HG02763 (cell line): ENCODE data around the gene FGF11.

ENCODE experiments used
- ATAC-seq: cut with Tn5 transposase; IDR thresholded peaks from one replicate; pipeline ENCODE4 v1.9.1; 2021; ENCODE audit warnings: mild to moderate bottlenecking, moderate library complexity; ENCODE audit not compliant: unreplicated experiment

Gene FGF11

DNA sequence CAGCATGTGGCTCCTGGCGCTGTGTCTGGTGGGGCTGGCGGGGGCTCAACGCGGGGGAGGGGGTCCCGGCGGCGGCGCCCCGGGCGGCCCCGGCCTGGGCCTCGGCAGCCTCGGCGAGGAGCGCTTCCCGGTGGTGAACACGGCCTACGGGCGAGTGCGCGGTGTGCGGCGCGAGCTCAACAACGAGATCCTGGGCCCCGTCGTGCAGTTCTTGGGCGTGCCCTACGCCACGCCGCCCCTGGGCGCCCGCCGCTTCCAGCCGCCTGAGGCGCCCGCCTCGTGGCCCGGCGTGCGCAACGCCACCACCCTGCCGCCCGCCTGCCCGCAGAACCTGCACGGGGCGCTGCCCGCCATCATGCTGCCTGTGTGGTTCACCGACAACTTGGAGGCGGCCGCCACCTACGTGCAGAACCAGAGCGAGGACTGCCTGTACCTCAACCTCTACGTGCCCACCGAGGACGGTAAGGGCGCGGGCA is 31.0 kb upstream of the FGF11 start:
- no peak for ATAC-seq

DNA sequence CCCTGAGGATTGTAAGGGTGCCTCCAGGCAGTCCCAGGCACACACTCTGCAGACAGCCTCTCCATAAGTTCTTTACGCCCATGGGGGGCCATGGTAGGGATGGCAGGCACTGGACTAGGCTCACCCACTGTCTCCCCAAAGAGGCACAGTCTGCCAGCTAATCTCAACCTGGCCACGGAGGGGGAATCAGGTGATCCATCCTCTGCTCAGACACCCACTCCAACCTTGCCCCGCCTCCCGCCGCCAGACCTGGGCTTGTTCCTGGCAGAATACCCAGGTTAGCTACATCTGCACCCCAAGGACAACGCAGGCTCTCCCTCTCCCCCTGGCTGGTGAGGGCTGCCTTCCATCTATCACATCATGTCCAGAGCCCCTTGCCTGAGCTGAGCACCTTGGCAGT is 30.4 kb upstream of the FGF11 start:
- ATAC-seq, result no peak

DNA sequence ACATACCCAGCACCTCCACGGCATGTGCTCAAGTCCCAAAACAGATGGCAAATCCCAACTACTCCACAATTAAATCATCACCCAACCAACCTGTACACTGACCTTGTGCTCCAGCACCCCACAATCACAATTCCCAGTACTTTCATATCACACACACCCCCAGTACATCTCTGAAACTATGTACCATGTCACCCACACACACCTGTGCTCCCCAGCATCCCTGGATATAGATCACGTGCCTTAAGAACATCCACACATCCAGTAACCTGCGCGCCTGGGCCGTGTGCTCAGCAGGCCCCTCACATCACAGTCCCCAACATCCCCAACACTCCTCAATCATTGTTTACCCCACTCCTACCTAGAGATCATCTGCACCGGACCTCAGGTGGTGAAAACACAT is 29.6 kb upstream of the FGF11 start:
- no peak for ATAC-seq

DNA sequence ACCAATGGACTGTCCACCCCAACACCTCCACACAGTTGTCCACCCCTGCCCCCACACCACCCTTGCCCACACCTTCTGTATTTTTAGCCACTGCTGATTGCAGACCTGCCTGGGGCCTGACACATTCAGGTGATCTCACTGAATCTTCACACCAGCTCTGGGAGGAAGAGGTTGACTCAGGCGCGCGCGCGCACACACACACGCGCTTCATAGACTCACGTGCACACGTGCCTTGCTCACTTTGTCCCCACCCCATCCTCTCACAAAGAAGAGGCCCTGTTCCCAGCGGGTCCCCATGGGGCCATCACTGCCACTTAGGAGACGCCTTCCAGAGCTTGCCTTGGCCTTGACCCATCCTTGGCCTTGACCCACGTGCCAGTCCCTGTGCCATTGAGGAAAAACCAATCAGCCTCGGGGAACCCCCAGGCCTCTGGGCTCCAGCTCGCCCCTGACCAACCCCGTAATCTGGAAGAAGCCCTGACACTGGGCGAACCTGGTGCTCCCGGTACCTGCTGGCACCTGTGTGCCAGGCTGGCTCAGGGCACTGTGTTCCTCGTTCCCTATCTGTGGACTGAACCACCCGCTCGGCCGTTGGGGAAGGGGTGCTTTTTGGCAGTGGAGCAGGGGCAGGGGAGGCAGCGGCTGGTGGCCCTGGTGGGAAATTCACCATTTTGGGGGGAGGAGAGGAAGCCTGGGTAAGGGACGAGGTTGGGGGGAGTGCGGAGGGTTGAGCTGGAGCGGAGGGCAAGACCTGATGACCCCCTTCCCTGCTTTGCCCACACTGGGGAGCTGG is 28.5 kb upstream of the FGF11 start:
- ATAC-seq, result no peak

DNA sequence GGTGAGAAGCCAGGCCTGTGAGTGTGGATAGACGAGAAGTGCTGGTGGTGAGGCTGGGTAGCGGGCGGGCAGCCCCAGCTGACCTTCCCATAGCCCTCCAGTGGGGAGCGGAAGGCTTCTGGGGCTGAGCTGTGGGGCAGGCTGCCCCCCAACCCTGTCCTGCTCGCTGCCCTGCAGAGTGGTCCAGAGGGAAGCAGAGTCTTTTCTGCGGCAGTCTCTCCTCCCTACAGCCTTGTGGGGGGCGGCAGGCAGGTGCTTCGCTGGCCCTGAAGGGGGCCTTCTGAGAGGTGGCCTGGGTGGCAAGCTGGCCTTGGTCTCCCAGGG is 27.9 kb upstream of the FGF11 start:
- no peak for ATAC-seq

DNA sequence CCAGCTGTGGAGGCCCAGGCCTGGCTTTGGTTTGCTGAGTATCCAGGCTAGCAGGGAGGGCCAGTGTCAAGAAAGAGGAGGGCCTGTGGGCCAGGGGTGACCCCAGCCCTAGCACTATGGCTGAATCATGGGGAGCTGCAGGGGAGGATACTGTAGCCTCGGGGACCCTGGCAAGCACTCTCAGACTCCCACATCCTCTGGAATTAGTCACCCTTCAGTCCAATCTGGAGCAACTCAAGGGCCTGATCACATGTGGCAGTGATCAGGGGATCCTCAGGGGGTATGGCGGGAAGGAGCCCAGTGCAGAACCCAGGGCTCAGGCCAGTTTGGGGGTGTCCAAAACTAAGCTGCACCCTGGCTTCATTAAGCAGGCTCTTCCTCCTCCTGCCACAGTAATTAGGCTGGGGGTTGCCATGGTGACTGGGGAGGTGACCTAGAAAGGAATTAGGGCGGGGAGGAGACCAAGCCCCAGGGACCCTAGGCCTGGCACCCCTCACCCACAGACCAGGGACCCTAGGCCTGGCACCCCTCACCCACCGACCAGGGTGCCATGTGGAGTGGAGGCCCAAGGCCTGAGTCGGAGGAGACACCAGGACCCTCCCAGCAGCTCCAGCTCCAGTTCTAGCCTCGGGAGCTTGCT is 25.8 kb upstream of the FGF11 start:
- no peak for ATAC-seq

DNA sequence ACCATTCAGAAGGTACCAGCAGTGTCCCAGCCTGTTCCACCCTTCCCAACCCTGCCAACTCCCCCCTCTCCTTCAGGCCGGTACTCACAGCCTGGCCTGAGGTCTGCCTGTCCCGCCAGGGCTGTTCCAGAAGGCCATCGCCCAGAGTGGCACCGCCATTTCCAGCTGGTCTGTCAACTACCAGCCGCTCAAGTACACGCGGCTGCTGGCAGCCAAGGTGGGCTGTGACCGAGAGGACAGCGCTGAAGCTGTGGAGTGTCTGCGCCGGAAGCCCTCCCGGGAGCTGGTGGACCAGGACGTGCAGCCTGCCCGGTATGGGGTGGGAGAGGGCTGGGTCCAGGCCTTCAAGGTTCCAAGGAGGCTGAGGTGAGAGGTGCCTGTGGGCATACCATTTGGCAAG is 24.5 kb upstream of the FGF11 start:
- ATAC-seq, result no peak

DNA sequence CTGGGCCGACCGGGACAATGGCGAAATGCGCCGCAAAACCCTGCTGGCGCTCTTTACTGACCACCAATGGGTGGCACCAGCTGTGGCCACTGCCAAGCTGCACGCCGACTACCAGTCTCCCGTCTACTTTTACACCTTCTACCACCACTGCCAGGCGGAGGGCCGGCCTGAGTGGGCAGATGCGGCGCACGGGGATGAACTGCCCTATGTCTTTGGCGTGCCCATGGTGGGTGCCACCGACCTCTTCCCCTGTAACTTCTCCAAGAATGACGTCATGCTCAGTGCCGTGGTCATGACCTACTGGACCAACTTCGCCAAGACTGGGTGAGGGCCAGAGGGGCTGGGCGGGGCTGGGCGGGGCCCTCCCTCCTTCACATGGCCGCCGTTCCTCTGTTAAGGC is 23.5 kb upstream of the FGF11 start:
- no peak for ATAC-seq

DNA sequence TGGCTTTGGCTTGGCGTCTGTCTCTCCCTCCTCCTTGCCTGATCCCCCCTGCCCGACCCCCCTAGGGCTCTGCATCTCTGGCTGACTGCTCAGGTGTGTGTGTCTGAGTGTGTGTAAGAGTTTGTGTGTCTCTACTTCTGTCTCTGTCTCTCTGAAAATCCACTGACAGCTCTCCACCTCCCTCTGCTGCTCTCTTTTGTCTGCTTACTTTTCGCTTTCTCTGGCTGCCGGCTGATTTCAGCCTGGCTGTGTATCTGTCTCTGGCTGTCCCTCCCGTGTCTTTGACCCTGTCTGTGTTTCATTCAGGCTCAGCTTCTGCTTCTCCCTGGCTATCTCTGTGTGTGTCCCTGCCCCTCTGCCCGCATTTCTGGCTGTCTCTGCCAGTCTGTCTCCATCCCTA is 23.0 kb upstream of the FGF11 start:
- ATAC-seq, result no peak

DNA sequence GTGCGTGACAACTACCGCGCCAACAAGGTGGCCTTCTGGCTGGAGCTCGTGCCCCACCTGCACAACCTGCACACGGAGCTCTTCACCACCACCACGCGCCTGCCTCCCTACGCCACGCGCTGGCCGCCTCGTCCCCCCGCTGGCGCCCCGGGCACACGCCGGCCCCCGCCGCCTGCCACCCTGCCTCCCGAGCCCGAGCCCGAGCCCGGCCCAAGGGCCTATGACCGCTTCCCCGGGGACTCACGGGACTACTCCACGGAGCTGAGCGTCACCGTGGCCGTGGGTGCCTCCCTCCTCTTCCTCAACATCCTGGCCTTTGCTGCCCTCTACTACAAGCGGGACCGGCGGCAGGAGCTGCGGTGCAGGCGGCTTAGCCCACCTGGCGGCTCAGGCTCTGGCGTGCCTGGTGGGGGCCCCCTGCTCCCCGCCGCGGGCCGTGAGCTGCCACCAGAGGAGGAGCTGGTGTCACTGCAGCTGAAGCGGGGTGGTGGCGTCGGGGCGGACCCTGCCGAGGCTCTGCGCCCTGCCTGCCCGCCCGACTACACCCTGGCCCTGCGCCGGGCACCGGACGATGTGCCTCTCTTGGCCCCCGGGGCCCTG is 22.2 kb upstream of the FGF11 start:
- ATAC-seq, result no peak

DNA sequence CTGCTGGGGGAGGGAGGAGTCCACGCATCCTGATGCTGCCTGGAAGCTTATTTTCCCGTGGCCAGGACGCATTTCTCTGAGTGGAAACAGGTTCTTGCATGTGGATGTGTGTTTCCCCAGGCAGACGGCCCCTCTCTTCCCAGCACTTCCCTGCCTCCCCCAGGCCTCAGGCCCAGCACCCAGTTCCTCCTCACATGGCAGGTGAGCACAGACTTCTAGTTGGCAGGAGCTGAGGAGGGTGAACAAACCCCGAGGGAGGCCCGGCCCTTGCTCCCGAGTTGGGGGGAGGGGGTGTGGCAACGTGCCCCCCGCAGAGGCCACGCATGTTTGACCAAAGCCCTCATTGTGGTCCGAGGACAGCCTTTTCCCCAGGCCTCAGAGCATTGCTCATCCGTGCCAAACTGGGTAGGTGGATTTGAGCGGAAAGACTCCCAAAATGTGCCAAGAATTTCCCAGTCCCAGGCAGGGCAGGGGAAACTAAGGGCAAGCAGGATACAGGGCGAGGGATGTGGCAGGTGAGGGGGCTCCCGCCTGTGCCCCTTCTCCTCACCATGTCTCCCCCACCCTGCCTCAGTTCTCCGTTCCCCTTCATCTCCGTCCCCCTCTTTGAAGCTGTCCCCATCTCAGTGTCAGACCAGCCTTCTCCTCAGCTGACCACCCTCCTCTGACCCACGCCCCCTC is 20.7 kb upstream of the FGF11 start:
- ATAC-seq, result no peak

DNA sequence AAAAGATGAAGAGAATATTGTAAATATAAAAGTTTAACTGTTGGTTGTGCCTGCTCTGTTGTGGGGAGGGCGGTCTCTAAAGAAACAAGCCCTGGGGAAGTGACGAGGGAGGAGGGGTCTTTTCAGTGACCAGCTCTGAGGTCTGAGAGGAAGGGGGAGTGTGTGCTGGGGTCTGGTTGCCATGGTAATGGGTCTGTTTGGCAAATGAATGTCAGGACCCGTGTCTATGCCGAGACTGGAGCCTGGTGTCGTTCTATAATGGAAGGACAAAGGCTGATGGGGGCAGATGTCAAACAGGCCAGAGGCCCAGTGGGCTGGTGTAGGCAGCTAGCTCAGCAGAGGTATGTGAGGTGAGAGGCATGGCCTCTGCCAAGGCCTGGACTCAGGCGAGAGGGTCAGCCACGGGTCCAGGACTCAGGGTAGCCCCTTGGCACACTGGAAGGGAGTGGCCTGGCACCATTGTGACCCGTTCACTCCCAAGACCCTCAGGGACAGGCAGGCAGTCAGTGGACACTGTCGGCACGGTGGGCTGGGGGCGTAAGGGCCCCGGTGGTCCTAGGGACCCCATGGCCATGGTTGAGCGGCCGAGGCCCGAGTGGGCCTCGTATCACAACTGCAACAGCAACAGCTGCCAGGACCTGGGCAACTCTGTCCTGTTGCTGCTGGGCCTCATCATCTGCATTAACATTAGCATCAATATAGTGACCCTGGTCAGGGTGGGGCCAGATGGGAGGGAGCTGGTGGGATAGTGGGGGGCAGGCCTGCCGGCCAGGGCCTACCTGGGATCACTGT is 19.3 kb upstream of the FGF11 start, which contains the start of gene SPEM1:
TSS of gene SPEM1 (plus strand) at position 506 of the 792 bp plus-strand sequence. CDS start at position 567, 61 bp downstream.
- no peak for ATAC-seq

DNA sequence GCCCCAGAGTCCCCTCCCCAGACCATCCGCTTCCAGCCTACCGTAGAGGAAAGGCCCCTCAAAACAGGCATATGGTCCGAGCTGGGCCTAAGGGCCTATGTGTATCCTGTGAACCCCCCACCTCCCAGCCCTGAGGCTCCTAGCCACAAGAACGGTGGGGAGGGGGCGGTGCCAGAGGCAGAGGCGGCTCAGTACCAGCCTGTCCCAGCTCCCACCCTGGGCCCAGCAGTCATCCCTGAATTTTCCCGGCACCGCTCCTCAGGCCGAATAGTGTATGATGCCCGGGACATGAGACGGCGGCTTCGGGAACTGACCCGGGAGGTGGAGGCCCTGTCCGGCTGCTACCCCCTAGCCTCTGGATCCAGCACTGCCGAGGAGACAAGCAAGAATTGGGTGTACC is 18.1 kb upstream of the FGF11 start:
- no peak for ATAC-seq

DNA sequence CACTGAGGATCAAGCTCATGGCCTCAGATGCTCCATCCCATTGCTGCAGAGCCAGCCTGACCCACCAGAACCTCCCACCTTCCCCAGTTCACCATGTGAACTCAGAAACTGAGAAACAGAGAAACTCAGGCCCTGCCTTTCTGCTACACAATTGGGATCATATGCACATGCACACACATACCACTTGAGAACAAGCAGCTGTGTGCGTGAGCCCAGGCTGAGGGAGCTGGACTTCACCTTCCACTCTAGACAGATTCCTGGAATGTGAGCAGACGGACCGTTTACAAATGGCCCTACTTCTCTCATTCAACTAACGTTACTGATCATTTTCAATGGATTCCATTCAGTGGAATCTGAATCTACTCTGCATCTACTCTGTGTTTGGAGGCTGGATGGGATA is 15.6 kb upstream of the FGF11 start:
- no peak for ATAC-seq

DNA sequence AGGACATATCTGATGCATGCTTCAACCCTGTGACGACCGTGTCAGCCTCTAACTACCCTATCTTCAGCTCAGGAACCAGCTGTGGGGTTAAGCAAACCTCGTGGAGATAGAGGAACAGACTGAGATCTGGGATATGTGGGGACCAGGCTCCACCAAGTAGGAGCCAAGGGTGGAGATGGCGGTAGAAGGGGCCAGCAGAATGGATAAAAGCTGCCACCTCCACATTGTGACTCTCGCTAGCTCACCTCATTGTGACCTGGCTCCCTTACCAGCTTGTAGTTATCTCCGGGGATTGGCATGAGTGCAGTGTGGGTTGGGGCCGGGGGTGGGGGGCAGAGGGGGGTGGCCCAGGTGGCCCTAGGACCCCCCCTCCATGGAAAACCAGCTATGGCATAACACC is 14.0 kb upstream of the FGF11 start, which contains the start of gene SPEM2:
TSS of gene SPEM2 (plus strand) at position 301 of the 400 bp plus-strand sequence. CDS start at position 374, 73 bp downstream.
- ATAC-seq, result no peak

DNA sequence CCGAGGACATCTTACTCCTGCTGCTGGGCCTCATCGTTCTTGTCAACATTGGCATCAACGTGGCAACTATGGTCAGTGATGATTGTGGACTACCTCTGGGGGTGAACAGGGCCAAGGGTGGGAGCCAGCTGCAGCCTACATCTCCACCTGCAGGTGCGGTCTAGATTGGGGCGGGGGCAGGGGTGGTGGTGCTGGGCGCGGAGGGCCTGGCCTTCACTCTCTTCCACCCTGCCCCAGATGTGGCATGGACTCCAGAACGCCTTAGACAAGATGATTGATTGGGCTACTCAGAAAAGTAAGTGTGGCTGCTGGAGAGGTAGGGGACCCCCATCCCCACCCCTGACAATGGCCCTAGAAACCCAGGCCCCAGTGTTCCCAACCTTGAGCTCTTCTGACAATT is 13.6 kb upstream of the FGF11 start:
- no peak for ATAC-seq

DNA sequence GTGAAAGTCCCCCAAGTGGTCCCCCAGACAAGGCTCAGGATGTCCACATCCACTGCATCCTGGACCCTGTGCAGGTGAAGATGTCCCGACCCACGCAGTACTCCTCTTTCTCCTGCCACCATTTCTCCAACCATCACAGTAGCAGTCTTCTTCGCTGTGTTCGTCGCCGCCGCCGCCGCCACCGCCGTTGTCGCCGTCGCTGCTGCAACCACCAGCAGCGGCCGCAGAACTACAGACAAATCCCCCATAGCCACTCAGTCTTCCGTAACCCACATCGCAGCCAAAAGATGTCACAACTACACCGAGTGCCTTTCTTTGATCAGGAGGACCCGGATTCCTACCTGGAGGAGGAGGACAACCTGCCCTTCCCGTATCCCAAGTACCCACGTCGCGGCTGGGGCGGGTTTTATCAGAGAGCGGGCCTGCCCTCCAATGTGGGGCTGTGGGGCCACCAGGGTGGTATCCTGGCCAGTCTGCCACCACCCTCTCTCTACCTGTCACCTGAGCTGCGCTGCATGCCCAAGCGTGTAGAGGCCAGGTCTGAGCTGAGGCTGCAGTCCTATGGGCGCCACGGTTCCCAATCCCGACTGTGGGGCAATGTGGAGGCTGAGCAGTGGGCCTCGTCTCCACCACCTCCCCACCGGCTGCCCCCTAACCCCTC is 13.0 kb upstream of the FGF11 start:
- no peak for ATAC-seq

DNA sequence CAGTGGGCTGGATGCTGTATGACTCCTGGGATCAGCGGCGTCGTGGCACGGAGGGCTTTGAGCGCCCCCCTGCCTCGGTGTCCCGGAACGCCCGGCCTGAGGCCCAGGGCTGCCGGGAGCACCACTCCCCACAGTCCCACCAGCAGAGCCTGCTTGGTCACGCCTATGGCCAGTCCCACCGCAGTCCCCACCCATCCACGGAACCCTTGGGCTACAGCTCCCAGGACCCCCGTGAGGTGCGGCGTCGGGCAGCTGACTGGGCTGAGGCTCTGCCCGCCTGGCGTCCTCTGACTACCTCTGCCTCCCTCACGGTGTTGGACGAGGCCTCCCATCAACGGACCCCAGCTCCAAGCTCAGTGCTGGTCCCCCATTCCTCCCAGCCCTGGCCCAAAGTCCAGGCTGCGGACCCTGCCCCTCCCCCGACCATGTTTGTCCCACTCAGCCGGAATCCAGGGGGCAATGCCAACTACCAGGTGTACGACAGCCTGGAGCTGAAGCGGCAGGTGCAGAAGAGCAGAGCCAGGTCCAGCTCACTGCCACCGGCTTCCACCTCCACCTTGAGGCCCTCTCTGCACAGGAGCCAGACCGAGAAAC is 12.3 kb upstream of the FGF11 start:
- no peak for ATAC-seq

DNA sequence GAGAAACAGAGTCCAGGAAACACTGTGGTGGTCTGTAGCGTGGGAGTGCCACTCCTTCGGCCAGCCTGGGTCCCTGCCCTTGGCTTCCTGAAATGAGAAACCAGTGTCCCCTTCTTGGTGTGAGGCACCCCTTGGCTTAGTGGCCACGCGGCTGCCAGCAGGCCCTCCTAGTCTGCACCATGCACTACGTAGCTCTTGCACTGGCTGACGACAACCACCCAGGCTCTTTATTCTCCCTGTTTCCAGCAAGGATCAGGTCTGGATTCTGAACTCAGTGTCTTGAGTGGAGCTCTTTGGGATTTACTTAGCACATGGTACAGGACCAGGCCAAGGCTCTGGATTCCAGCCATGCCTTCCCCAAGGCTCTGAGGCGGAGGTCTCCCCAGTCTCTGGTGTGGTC is 11.8 kb upstream of the FGF11 start:
- no peak for ATAC-seq

DNA sequence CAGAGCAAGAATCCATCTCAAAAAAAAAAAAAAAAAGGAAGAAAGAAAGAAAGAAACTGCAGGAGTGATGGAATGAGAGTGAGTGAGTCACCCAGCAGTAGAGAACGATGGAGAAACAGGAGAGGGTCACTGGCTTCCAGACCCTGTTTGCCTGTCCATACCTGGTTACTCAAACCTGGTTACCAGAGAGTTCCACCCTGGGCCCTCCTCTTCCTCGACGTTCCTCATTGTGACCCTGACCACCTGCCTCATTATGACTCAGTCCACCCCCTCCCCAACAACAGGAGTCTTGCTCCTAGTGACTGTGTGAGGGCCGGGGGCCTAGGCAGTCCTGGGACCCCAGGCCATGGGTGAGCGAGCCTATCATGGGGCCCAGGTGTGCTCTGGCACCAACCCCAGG is 10.8 kb upstream of the FGF11 start, which contains the start of gene SPEM3:
TSS of gene SPEM3 (plus strand) at position 301 of the 400 bp plus-strand sequence. CDS start at position 347, 46 bp downstream.
- no peak for ATAC-seq
